GM12891 (cell line): ENCODE data around the gene FBXL2.
"Not testable (repeated sequence)": the region's sequence is repeated elsewhere in the genome, so short reads cannot be mapped to it uniquely, and the experiment has no call there.

Source experiments
- DNase-seq: peaks from one replicate; pipeline ENCODE4 v3.0.0; 2011; ENCODE audit warnings: low spot score; ENCODE audit not compliant: insufficient read length
- FAIRE-seq: peaks from 2 replicates; lab custom pipeline; 2011; peaks lifted over from hg19 to GRCh38; lab: Jason Lieb, UNC
- PAX5 ChIP-seq: IDR thresholded peaks from 2 replicates; pipeline ENCODE4 v1.6.1; 2011; ENCODE audit warnings: low read length, moderate library complexity, mild to moderate bottlenecking; ENCODE audit not compliant: insufficient read depth, severe bottlenecking
- POLR2A ChIP-seq: IDR thresholded peaks from 2 replicates; pipeline ENCODE4 v1.6.1; 2011; ENCODE audit warnings: low read depth, low read length, control low read depth
- POLR2AphosphoS5 ChIP-seq: IDR thresholded peaks from 2 replicates; pipeline ENCODE4 v1.6.1; 2011; ENCODE audit warnings: low read depth, low read length, control low read depth
- POU2F2 ChIP-seq: IDR thresholded peaks from 2 replicates; pipeline ENCODE4 v1.6.1; 2011; ENCODE audit warnings: low read depth, mild to moderate bottlenecking, control low read depth, low read length, moderate library complexity
- SPI1 ChIP-seq: IDR thresholded peaks from 2 replicates; pipeline ENCODE4 v1.6.1; 2011; ENCODE audit warnings: low read depth, low read length, control low read depth
- TAF1 ChIP-seq: IDR thresholded peaks from 2 replicates; pipeline ENCODE4 v1.6.1; 2011; ENCODE audit warnings: low read depth, low read length, control low read depth

The FBXL2 gene

GRCh38 chr3:33312361-33312760 is 35.1 kb downstream of the FBXL2 start:
- FAIRE-seq (no peak), DNase-seq (no peak)
- TF ChIP-seq SPI1 (no peak), TAF1 (no peak), POLR2AphosphoS5 (no peak)

GRCh38 chr3:33313331-33313730 is 36.1 kb downstream of the FBXL2 start:
- TF ChIP-seq POLR2AphosphoS5 (no peak), POU2F2 (no peak), PAX5 (no peak), SPI1 (no peak), TAF1 (no peak), POLR2A (no peak)
- FAIRE-seq (no peak), DNase-seq (no peak)

DNA sequence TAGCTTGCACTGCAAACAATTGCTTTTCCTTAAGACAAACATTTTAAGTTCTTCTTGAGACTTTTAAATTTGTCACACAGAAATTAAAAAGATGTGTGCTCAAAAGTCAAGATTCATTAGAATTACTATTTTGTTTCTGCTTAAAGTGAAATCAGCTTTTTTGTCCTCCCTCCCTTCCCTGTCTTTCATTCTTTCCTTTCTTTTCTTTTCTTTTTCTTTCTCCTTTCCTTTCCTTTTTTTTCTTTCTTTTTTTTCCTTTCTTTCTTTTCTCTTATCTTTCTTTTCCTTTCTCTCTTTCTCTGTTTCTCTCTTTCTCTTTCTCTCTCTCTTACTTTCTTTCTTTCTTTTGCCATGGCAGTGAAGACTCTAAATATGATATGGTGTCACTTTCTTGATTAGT is 37.8 kb downstream of the FBXL2 start:
- FAIRE-seq = no peak
- TF ChIP-seq SPI1 (no peak), POU2F2 (no peak), PAX5 (no peak), POLR2AphosphoS5 (no peak), POLR2A (no peak), TAF1 (no peak)

DNA sequence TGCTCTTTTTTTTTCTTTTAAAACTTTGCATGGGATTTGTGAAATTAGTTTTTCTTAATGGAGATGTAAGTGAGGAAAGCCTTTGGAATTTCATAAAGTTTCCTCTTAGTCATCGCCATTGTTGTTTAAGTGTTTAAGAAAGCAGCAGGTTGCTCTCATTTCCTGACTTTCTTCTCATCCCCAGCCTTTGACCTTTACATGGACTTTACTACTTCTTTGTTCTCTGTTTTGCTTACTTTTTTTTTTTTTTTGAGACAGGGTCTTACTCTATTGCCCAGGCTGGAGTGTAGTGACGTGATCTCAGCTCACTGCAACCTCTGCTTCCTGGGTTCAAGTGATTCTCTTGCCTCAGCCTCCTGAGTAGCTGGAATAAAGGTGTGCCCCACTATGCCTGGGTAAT is 38.6 kb downstream of the FBXL2 start:
- DNase-seq (no peak), FAIRE-seq (no peak)
- no peak for TF ChIP-seq POU2F2
- no peak for TF ChIP-seq SPI1
- no peak for TF ChIP-seq PAX5
- no peak for TF ChIP-seq TAF1
- no peak for TF ChIP-seq POLR2A
- TF ChIP-seq POLR2AphosphoS5 = no peak

More for the DNA sequence above, 37.8 kb downstream of the FBXL2 start:
- no peak for DNase-seq

DNA sequence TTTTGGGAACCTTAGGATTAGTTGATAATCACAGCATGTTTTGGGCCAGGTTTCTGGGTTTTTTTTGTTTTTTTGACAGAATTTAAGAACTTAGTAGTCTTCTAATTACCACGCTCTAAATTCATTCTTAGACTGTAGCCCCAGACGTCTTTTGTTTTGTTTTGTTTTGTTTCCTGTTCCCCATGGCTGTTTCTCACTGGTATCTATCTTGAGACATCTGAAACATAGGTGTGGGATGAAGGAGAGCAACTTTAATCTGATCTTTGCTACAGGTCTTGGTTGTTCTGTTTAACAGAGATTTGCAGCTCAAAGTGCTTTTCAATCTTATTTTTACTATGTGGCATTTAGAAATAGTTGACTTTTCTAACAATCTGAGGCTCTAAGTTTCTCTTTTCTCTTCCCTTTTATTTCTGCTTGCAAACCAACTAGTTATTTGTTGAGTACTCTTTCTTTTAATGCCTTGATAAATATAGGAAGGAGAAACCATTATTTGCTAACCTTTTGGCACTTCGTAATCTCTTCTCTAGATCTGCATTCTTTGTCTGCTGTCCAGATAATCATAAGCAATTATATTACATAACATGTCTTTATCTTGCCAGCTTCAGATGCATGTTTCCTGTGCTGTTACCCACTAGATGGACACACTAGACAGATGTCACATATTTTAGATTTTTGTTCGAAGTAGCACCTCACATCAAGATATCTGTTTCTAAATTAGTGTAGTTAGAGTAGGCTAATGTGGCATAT is 40.9 kb downstream of the FBXL2 start:
- no peak for TF ChIP-seq SPI1
- no peak for TF ChIP-seq POLR2AphosphoS5
- TF ChIP-seq POLR2A = no peak
- no peak for TF ChIP-seq POU2F2
- TF ChIP-seq PAX5 = no peak
- no peak for TF ChIP-seq TAF1
- FAIRE-seq (no peak), DNase-seq (no peak)

DNA sequence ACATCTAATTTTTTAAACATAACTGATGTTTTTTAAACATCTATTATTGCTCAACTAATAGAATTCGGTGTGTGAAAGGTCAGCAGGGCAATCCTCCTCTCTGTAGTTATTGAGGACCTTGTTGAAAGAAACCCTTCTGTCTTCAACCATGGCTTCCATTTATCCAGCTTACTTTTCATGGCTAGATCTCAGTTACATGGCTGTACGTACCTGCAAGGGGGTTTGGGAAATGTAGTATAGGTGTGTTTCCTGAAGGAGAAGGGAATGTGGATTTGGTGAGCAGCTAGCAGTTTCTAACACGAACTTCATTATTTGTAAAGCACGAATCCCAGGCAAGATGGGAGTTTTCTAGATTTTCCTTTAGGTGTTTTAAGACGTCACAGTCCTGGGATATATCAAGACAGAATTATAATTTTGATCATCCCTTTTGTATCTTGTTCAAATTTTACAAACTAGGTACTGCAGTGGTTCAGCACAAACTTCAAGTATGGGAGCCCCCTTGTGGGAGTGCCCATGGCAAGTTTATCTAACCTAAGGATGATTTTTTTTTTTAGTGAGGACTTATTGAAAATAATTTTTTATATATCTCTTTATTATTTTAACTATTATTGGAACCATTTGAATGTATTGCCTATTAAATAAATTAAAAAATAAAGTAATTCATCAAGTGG is 41.6 kb downstream of the FBXL2 start:
- no peak for TF ChIP-seq TAF1
- TF ChIP-seq SPI1 = no peak
- no peak for TF ChIP-seq POLR2A
- TF ChIP-seq PAX5 = no peak
- TF ChIP-seq POLR2AphosphoS5 = no peak
- no peak for TF ChIP-seq POU2F2
- DNase-seq (no peak), FAIRE-seq (no peak)

GRCh38 chr3:33322412-33322811 is 45.2 kb downstream of the FBXL2 start:
- DNase-seq (no peak), FAIRE-seq (no peak)
- TF ChIP-seq POLR2A (no peak), TAF1 (no peak), SPI1 (no peak)

- no peak for TF ChIP-seq SPI1
- no peak for TF ChIP-seq POLR2AphosphoS5
- no peak for TF ChIP-seq PAX5
- TF ChIP-seq POU2F2 = no peak
- no peak for TF ChIP-seq POLR2A
- no peak for TF ChIP-seq TAF1
- DNase-seq = no peak
- no peak for FAIRE-seq
Observed at GRCh38 chr3:33331414-33331813, 54.2 kb downstream of the FBXL2 start.

- FAIRE-seq (no peak), DNase-seq (no peak)
Observed at GRCh38 chr3:33334364-33334763, 57.1 kb downstream of the FBXL2 start.

DNA sequence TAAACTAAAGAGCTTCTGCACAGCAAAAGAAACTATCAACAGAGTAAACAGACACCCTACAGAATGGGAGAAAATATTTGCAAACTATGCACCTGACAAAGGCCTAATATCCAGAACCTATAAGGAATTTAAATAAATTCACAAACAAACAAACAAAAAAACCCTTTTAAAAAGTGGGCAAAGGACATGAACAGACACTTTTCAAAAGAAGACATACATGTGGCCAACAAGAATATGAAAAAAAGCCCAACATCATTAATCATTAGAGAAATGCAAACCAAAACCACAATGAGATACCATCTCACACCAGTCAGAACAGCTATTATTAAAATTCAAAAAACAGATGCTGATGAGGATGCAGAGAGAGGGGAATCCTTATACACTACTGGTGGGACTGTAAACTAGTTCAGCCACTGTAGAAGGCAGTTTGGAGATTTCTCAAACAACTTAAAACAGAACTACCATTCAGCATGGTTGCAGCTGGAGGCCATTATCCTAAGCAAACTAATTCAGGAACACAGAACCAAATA is 61.8 kb downstream of the FBXL2 start:
- not testable (repeated sequence) for FAIRE-seq, DNase-seq

More at GRCh38 chr3:33334364-33334763, 57.1 kb downstream of the FBXL2 start:
- TF ChIP-seq SPI1 (no peak), POLR2AphosphoS5 (no peak), POLR2A (no peak), TAF1 (no peak), PAX5 (no peak), POU2F2 (no peak)
